Heart left ventricle (tissue), 16 donors: ENCODE results near the gene PTPRM. TPM values are rescaled to one million over a fixed set of nuclear protein-coding genes. Genes with fewer than 3 reads are reported as not detected.

Experiments
- ATAC-seq, 4 donors: fragments of 200-7000 bp; cut with Tn5 transposase; one replicate each; pipeline ENCODE4 v1.9.1; 2020 to 2022; ENCODE audit warnings: moderate library complexity in 4 of 4, mild to moderate bottlenecking in 3 of 4, moderate number of reproducible peaks in 1 of 4
- DNase-seq, 5 donors: peaks; one replicate each; pipeline ENCODE4 v3.0.0-alpha.2; 2020
- H3K27ac ChIP-seq, 12 donors: fragments of 200-600 bp; sonication (generic) in 4 of 12; one replicate each; pipeline versions ENCODE4 v1.5.0 to v1.8.0; 2016 to 2022; ENCODE audit warnings: mild to moderate bottlenecking in 2 of 12
- H3K27me3 ChIP-seq, 9 donors: fragments of 200-600 bp; sonication (generic) in 2 of 9; one replicate each; pipeline versions ENCODE4 v1.5.1 to v1.8.0; 2016 to 2022; ENCODE audit warnings: mild to moderate bottlenecking in 3 of 9
- H3K36me3 ChIP-seq, 9 donors: fragments of 200-600 bp; sonication (generic) in 2 of 9; one replicate each; pipeline versions ENCODE4 v1.5.0 to v1.8.0; 2018 to 2022; ENCODE audit warnings: mild to moderate bottlenecking in 2 of 9
- H3K4me1 ChIP-seq, 12 donors: fragments of 200-600 bp; sonication (generic) in 4 of 12; one replicate each; pipeline versions ENCODE4 v1.5.0 to v1.8.0; 2016 to 2022; ENCODE audit warnings: mild to moderate bottlenecking in 3 of 12
- H3K4me3 ChIP-seq, 12 donors: fragments of 200-600 bp; sonication (generic) in 4 of 12; one replicate each; pipeline versions ENCODE4 v1.5.0 to v1.8.0; 2017 to 2022; ENCODE audit warnings: mild to moderate bottlenecking in 9 of 12, moderate library complexity in 4 of 12
- H3K9me3 ChIP-seq, 12 donors: fragments of 200-600 bp; sonication (generic) in 4 of 12; one replicate each; pipeline versions ENCODE4 v1.5.0 to v1.8.0; 2016 to 2022; ENCODE audit warnings: mild to moderate bottlenecking in 1 of 12
- CTCF ChIP-seq, 12 donors: fragments of 200-600 bp; sonication (generic) in 4 of 12; IDR thresholded peaks; one replicate each; pipeline versions ENCODE4 v1.5.0 to v1.8.0; 2018 to 2022; ENCODE audit warnings: antibody characterized with exemption in 12 of 12, mild to moderate bottlenecking in 5 of 12
- POLR2A ChIP-seq, 2 donors: fragments of 450-650 bp; IDR thresholded peaks; one replicate each; pipeline ENCODE4 v1.6.1; 2017; ENCODE audit warnings: antibody characterized with exemption in 2 of 2, mild to moderate bottlenecking in 2 of 2, moderate library complexity in 2 of 2
- WGBS, 4 donors: extraction: QIAGEN DNeasy Blood & Tissue Kit in 2 of 4; methylation state at CpG; one replicate each; pipeline versions ENCODE4 v1.1.5 to v1.1.7; 2013 to 2018; 5-methylcytosine and 5-hydroxymethylcytosine counted together
- intact Hi-C, 10 donors: fragments of 100-400 bp; cut with DNase I; formaldehyde crosslinking; loops; one replicate each; pipeline versions ENCODE4 v1.11.1 to v1.14.2; 2022
- polyA plus RNA-seq, 2 donors: library from polyadenylated mRNA; stranded (reverse); fragments of 200-250 nt; gene quantifications; one replicate each; pipeline ENCODE4 v1.2.3, GENCODE V29; 2013
- total RNA-seq, 9 donors: library from RNA; depleted of rRNA in 2 of 9; stranded (reverse); fragments of >200 nt in 2 of 9; fragmentation: NEBNext Ultra II Directional in 3 of 9; extraction: Animal tissue kit (Norgen Biotek cat#: 25700) in 3 of 9; gene quantifications; one replicate each; pipeline versions ENCODE4 v1.1.0 to v1.2.4, GENCODE V29; 2016 to 2023
- donor health status: ischemic (EF 13 %, LVEDD 7.1; RV severe dilation, severe dysfunction).
- donor health status: healthy with polysubstance abuse.
- donor health status: DM: no; HTN: yes; CAD: no.
- donor health status: DM: no; HTN: no; CAD: no.
- donor health status: ischemic (EF 25% LVEDD 6.9; RV normal size, moderate dysfunction).
- donor health status: ischemic (EF 25% LVEDD 5.7; RV mildly dilated, moderate dysfunction).
- donor health status: healthy.
- donor health status: DM: yes; HTN: yes; CAD: no.
- donor health status: ischemic (EF 35%, LVEDD 5.7; RV mildly dilated, moderate dysfunction).
- donor health status: nonischemic (EF 11% LVEDD 7.7; RV severe dilation, severe dysfunction).
- donor health status: DM: yes; HTN: yes; CAD: no.
- donor health status: PGD.
- donor health status: ischemic (EF 29% LVEDD 5.4; RV normal size, mild dysfunction).
- donor health status: nonischemic (EF 23%, LVEDD 6.1; RV moderate dilation, normal function).

The PTPRM gene
- total and polyA plus RNA-seq, 11 donors: 93.8 to 186 (median 123) TPM

GRCh38 chr18:8106603-8107002 is 539.5 kb downstream of the PTPRM start:
- Histone ChIP-seq H3K36me3 (peaks cover 0 to 18% (median 0%) of the 10 kb centered on the region in 9 donors), H3K27me3 (no peaks in the 10 kb centered on the region), H3K27ac (no peak overlapping the region), H3K4me3 (no peak overlapping the region), H3K4me1 (peaks cover 0 to 23% (median 0%) of the 10 kb centered on the region in 12 donors), H3K9me3 (peaks cover 0 to 16% (median 3%) of the 10 kb centered on the region in 12 donors)
- no peak for ATAC-seq
- 92 to 95% (median 94%) methylated on average over 4 of the region's 4 CpGs for WGBS, 4 donors
- TF ChIP-seq POLR2A (IDR thresholded peaks at IDR 0.05) (no peak), CTCF (IDR thresholded peaks at IDR 0.05) (no peak)
- intact Hi-C loops: no loop called here
- DNase-seq: no peak

GRCh38 chr18:8107426-8107825 is 540.3 kb downstream of the PTPRM start:
- no peak for DNase-seq
- TF ChIP-seq POLR2A (IDR thresholded peaks at IDR 0.05): no peak
- TF ChIP-seq CTCF (IDR thresholded peaks at IDR 0.05): no peak
- H3K27me3 ChIP-seq: no peaks in the 10 kb centered on the region
- peaks cover 0 to 12% (median 0%) of the 10 kb centered on the region in 12 donors for H3K9me3 ChIP-seq
- peaks cover 0 to 29% (median 2%) of the 10 kb centered on the region in 12 donors for H3K4me1 ChIP-seq
- intact Hi-C loops: no loop called here
- peaks cover 0 to 12% (median 0%) of the 10 kb centered on the region in 9 donors for H3K36me3 ChIP-seq
- 88 to 95% (median 92%) methylated on average over 2 of the region's 2 CpGs for WGBS, 4 donors
- ATAC-seq: no peak
- H3K27ac ChIP-seq: no peak overlapping the region
- H3K4me3 ChIP-seq: no peak overlapping the region

GRCh38 chr18:8114480-8114879 is 547.4 kb downstream of the PTPRM start:
- peaks cover 0 to 23% (median 2%) of the 10 kb centered on the region in 12 donors for H3K4me1 ChIP-seq
- peaks cover 0 to 17% (median 4%) of the 10 kb centered on the region in 9 donors for H3K36me3 ChIP-seq
- intact Hi-C loops: no loop called here
- ATAC-seq: no peak
- no peak overlapping the region for H3K4me3 ChIP-seq
- no peak for TF ChIP-seq POLR2A (IDR thresholded peaks at IDR 0.05)
- TF ChIP-seq CTCF (IDR thresholded peaks at IDR 0.05): no peak
- H3K27ac ChIP-seq: no peak overlapping the region
- DNase-seq: no peak
- 72 to 86% (median 76%) methylated on average over 2 of the region's 2 CpGs for WGBS, 4 donors
- no peaks in the 10 kb centered on the region for H3K9me3 ChIP-seq
- no peaks in the 10 kb centered on the region for H3K27me3 ChIP-seq

GRCh38 chr18:8116341-8117005 is 549.4 kb downstream of the PTPRM start:
- WGBS, 4 donors: 81 to 93% (median 88%) methylated on average over 2 of the region's 2 CpGs
- DNase-seq: no peak

More at GRCh38 chr18:8116341-8117005, 549.4 kb downstream of the PTPRM start:
- intact Hi-C loops: no loop called here
- Histone ChIP-seq H3K27ac (no peak overlapping the region), H3K36me3 (peaks cover 0 to 17% (median 4%) of the 10 kb centered on the region in 9 donors), H3K9me3 (no peaks in the 10 kb centered on the region), H3K4me1 (peaks cover 0 to 23% (median 0%) of the 10 kb centered on the region in 12 donors), H3K4me3 (no peak overlapping the region), H3K27me3 (no peaks in the 10 kb centered on the region)
- ATAC-seq: peak in 1 of 4 donors; percentile 59
- TF ChIP-seq POLR2A (IDR thresholded peaks at IDR 0.05): no peak
- no peak for TF ChIP-seq CTCF (IDR thresholded peaks at IDR 0.05)
